ENCODE results near the gene MAEA. TPM values are rescaled to one million over a fixed set of nuclear protein-coding genes. Genes with fewer than 3 reads are reported as not detected.
"Not testable (repeated sequence)": the region's sequence is repeated elsewhere in the genome, so short reads cannot be mapped to it uniquely, and the experiment has no call there.

Gene MAEA
- total RNA-seq, 2 donors from 2014 or later = 76.0 to 110 TPM

- H3K27ac ChIP-seq = no peak overlapping the region
- H3K27me3 ChIP-seq (replicated peaks; ENCODE audit: insufficient read depth) = no peaks in the 10 kb centered on the region
- intact Hi-C loops (cut with DNase I) = no loop called here
- DNase-seq (ENCODE audit: low spot score) = no peak
- no peak overlapping the region for H3K4me3 ChIP-seq
- 79% methylated on average over 13 of the region's 13 CpGs for WGBS
- H3K36me3 ChIP-seq = peaks cover 0 to 9% of the 10 kb centered on the region in 2 donors
- no peaks in the 10 kb centered on the region for H3K4me1 ChIP-seq (replicated peaks)
- no peaks in the 10 kb centered on the region for H3K9me3 ChIP-seq
- TF ChIP-seq CTCF (IDR thresholded peaks at IDR 0.05) (no peak), POLR2A (IDR thresholded peaks at IDR 0.05) (no peak), POLR2AphosphoS5 (IDR thresholded peaks at IDR 0.05) (no peak)
Observed at GRCh38 chr4:1332686-1333085, 43.0 kb downstream of the MAEA start.

GRCh38 chr4:1333256-1333655, 43.6 kb downstream of the MAEA start:
- TF ChIP-seq POLR2A (IDR thresholded peaks at IDR 0.05) = no peak
- no peaks in the 10 kb centered on the region for H3K9me3 ChIP-seq
- H3K27ac ChIP-seq = no peak overlapping the region
- intact Hi-C loops (cut with DNase I) = no loop called here
- no peaks in the 10 kb centered on the region for H3K27me3 ChIP-seq (replicated peaks; ENCODE audit: insufficient read depth)
- H3K4me1 ChIP-seq (replicated peaks) = no peaks in the 10 kb centered on the region
- no peak for DNase-seq (ENCODE audit: low spot score)
- H3K36me3 ChIP-seq = peaks cover 4 to 9% of the 10 kb centered on the region in 2 donors
- no peak overlapping the region for H3K4me3 ChIP-seq
- WGBS = 91% methylated on average over 8 of the region's 8 CpGs

GRCh38 chr4:1333851-1334578, 44.3 kb downstream of the MAEA start:
- H3K4me1 ChIP-seq (replicated peaks); H3K9me3 ChIP-seq; intact Hi-C loops (cut with DNase I); DNase-seq (ENCODE audit: low spot score); H3K4me3 ChIP-seq; H3K27me3 ChIP-seq (replicated peaks; ENCODE audit: insufficient read depth); H3K27ac ChIP-seq: not testable (repeated sequence)
- 81% methylated on average over 6 of the region's 12 CpGs for WGBS
- H3K36me3 ChIP-seq = peaks cover 2 to 10% of the 10 kb centered on the region in 2 donors

- intact Hi-C loops (cut with DNase I) = no loop called here
- Histone ChIP-seq H3K4me1 (replicated peaks) (no peaks in the 10 kb centered on the region), H3K36me3 (peaks cover 0 to 11% of the 10 kb centered on the region in 2 donors), H3K9me3 (no peaks in the 10 kb centered on the region), H3K27ac (no peak overlapping the region), H3K4me3 (no peak overlapping the region), H3K27me3 (replicated peaks; ENCODE audit: insufficient read depth) (no peaks in the 10 kb centered on the region)
- WGBS = 84% methylated on average over 6 of the region's 6 CpGs
- DNase-seq (ENCODE audit: low spot score) = no peak
- TF ChIP-seq POLR2A (IDR thresholded peaks at IDR 0.05) (no peak), CTCF (IDR thresholded peaks at IDR 0.05) (no peak), POLR2AphosphoS5 (IDR thresholded peaks at IDR 0.05) (no peak)
Observed at GRCh38 chr4:1334579-1334895, 44.8 kb downstream of the MAEA start.

- H3K27ac ChIP-seq = not testable (repeated sequence)
Observed at GRCh38 chr4:1335193-1335883, 45.6 kb downstream of the MAEA start.

GRCh38 chr4:1336088-1336491, 46.4 kb downstream of the MAEA start:
- Histone ChIP-seq H3K9me3 (no peaks in the 10 kb centered on the region), H3K4me3 (no peak overlapping the region), H3K4me1 (replicated peaks) (no peaks in the 10 kb centered on the region), H3K36me3 (peaks cover 3 to 11% of the 10 kb centered on the region in 2 donors), H3K27me3 (replicated peaks; ENCODE audit: insufficient read depth) (no peaks in the 10 kb centered on the region), H3K27ac (no peak overlapping the region)
- no peak for DNase-seq (ENCODE audit: low spot score)
- TF ChIP-seq CTCF (IDR thresholded peaks at IDR 0.05) = no peak
- no peak for TF ChIP-seq POLR2A (IDR thresholded peaks at IDR 0.05)
- no peak for TF ChIP-seq POLR2AphosphoS5 (IDR thresholded peaks at IDR 0.05)
- WGBS = 97% methylated on average over 7 of the region's 7 CpGs
- intact Hi-C loops (cut with DNase I) = no loop called here

More at GRCh38 chr4:1335193-1335883, 45.6 kb downstream of the MAEA start:
- intact Hi-C loops (cut with DNase I); H3K27me3 ChIP-seq (replicated peaks; ENCODE audit: insufficient read depth); DNase-seq (ENCODE audit: low spot score); H3K4me3 ChIP-seq; H3K9me3 ChIP-seq; H3K4me1 ChIP-seq (replicated peaks): not testable (repeated sequence)
- peaks cover 0 to 11% of the 10 kb centered on the region in 2 donors for H3K36me3 ChIP-seq
- 86% methylated on average over 4 of the region's 4 CpGs for WGBS
